Skin epidermis (tissue), 12 donors: ENCODE data around the gene UBE2J2.
A peak's percentile ranks its signal among the peaks of the same experiment; 100 is the strongest.

Experiments
- H3K27ac ChIP-seq, 21 experiments: fragments of 200-600 bp; sonication (generic) in 11 of 21; one replicate each; pipeline ENCODE4 v1.5.0; 2020; ENCODE audit warnings: mild to moderate bottlenecking in 3 of 21, inconsistent platforms in 2 of 21, moderate library complexity in 2 of 21
- H3K4me3 ChIP-seq, 7 experiments: fragments of 200-600 bp; sonication (generic) in 2 of 7; one replicate each; pipeline ENCODE4 v1.5.0; 2020; ENCODE audit warnings: inconsistent platforms in 2 of 7, mild to moderate bottlenecking in 2 of 7, moderate library complexity in 1 of 7

Gene UBE2J2

DNA sequence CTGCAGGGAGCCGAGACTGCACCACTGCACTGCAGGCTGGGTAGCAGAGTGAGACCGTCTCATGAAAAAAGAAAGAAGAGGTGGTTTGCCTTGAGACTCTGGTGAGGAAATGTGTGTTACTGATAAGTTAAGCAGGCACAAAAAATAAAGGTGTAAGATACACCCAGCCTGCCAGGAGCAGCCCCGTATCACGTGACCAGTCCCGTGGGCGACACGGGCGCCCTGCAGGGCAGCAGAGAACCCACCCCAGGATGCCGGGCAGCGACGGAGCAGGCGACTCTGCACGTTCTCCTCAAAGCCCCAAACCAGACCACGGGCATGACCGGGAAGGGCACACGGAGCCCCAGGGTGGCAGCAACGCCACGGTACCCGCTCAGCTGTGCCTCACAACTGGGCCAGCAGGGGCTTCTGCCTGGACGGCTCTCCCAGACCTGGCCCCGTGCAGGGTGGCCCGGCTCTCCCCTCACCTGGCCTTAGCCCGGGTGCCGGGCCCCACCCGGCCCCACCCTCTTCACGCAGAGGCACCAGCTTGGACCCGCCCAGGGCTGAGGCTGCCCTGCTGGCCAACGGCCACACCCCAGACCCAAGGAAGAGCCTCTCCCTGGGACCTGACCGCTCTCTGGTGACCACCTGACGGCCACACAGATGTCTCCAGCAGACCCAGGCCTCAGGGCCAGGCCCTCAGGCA lies 51.6 kb downstream of the UBE2J2 start:
- H3K27ac ChIP-seq: no peak overlapping the region

DNA sequence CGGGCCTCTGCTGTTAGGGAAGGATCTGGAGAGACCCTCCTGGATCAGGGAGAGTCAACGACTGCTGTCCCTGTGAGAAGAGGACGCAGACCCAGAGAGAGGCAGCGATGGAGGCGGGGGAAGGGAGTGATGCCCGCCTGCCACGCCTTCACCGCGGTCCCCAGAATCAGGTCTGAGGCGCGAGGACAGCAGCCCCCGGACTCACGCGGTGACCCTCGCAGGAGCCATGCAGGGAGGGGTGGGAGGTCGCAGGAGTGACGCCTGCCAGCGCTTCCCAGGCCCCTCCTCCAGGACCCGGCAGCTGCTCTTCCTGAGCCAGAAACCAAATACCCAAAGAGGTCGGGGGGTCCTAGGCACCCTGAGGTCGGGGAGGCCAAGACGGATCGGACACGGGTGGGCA lies 53.5 kb downstream of the UBE2J2 start:
- Histone ChIP-seq H3K27ac (peak overlapping the region in 1 of 21 experiments; percentile 47), H3K4me3 (no peak overlapping the region)

More for the DNA sequence above, 51.6 kb downstream of the UBE2J2 start:
- no peak overlapping the region for H3K4me3 ChIP-seq

DNA sequence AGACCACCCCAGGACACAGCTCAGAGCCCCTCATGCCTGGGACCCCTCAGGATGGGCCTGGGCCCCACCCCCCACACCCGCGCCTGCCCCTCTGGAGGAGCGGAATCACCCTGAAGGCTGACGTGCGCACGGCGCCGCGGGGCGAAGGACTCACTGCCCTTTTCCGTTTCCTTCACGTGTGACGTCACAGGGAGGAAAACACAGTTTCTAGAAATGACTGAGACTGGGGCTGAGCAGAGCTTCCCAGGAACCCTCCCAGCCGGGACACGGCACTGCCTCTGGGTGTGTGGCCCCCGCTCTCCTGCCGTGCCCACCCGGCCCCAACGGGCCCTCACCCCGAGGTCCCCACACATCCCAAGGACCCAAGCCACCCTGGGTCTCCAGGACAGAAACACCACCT lies 54.3 kb downstream of the UBE2J2 start:
- Histone ChIP-seq H3K4me3 (no peak overlapping the region), H3K27ac (peak overlapping the region in 9 of 21 experiments; percentile 7 to 67 (median 43))

DNA sequence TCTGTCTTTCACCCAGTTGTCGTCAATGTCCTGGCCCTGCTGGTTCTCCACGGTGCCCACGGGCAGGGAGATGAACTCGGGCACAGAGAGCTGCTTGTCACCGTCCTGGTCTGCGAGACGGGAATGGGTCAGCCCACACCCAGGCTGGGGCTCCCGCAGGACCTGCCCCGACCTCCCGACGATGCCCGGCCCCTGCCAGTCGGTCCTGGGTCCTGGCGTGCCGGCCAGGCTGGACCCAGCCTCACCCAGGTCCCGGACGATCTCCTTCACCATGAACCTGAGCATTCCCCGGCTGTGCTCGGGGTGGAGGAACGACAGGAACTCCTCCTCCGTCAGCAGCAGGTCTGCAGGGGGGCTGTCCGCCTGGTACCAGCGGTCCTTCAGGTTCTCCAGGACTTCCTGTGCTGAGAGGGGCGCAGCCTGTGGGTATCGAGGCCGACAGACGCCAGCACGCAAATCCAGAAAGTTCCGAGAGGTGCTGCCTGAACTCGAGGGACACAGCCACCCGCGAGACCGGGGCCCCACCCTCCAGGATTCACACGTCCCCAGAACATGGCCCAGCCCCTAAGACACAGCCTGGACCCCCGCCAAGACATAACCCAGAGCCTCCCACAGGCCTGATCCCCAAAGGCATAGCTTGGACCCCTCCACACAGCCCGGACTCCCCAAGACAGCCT lies 55.0 kb downstream of the UBE2J2 start:
- Histone ChIP-seq H3K4me3 (no peak overlapping the region), H3K27ac (peak overlapping the region in 6 of 21 experiments; percentile 8 to 67 (median 46))

DNA sequence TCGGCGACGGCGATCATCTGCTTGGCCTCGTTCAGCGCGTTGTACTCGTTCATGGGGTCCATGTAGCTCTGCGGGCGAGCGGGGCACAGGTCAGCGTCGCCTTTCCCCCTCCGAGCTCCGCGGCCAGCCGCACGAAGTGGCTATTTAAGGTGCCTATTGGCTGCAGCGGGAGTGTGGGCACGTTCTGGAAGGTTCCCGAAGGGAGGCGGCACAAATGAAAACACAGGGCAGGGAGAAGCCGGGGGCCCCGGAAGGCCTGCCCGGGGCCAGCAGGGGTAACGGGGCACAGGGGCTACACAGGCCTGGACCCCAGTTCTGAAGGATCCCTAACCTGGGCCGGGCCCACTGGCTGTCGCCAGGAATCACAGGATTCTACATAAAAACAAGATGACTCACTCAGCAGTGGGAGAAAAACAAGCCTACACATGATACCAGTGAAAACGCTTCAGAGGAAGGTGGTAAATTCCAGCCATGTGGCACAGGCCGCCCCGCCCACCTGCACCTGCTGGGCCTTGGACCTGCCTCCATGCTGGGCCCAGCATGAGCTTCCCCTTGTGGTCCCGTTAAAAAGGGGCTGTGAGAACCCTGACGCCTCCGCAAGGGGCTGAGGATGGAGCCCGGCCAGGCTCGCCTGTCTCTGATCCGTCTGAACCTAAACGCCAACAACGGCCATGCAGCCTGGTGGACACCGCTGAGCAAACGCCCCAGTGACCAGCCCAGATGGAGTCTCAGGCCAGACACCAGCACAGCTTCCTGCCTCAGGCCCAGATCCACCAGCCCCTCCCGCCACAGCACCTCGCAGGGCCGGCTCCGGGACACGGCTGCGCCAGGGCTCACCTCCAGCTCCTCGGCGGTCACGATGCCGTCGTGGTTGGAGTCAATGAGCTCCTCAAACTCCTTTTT lies 55.8 kb downstream of the UBE2J2 start:
- no peak overlapping the region for H3K4me3 ChIP-seq

DNA sequence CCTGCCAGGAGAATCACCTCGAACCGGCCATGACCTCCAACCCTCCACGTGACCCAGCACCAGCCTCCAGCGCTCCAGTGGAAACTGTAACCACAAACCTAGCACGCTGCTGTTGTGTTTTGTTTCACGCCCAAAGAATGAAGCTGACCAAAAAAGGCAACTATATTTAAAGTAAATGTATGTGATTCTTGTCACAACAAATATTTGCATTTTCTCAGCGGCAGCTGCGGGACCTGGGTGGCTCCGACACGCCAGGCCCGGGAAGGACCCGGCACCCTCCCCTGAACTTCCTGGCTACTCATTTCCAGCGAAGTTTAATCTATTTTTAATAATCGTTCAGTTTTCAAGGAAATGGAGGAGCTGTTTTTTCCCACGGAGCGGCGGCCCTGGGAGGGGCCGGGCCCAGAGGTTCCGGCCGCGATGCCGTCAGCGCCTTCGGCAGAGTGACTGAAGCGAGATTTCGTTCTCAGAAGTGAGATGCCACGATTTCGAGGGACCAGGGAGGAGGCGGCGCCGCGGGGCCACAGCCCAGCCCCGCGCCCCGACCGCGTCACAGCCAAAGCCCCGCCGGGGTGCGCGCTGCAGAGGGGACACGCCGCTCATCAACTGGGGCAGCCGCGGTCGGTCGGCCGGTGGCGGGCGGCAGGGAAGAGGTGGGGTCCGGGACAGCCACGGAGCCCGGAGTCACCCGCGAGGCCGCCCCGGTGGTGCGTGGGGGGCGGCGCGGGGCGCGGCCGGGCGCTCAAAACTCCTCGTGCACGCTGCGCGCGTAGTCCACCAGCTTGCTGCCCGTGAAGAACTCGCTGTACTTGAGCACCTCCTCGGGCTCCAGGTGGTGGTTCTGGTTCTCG lies 56.7 kb downstream of the UBE2J2 start:
- no peak overlapping the region for H3K4me3 ChIP-seq
- peak overlapping the region in 6 of 21 experiments; percentile 40 to 60 (median 56) for H3K27ac ChIP-seq

More for the DNA sequence above, 55.8 kb downstream of the UBE2J2 start:
- peak overlapping the region in 5 of 21 experiments; percentile 18 to 59 (median 52) for H3K27ac ChIP-seq

DNA sequence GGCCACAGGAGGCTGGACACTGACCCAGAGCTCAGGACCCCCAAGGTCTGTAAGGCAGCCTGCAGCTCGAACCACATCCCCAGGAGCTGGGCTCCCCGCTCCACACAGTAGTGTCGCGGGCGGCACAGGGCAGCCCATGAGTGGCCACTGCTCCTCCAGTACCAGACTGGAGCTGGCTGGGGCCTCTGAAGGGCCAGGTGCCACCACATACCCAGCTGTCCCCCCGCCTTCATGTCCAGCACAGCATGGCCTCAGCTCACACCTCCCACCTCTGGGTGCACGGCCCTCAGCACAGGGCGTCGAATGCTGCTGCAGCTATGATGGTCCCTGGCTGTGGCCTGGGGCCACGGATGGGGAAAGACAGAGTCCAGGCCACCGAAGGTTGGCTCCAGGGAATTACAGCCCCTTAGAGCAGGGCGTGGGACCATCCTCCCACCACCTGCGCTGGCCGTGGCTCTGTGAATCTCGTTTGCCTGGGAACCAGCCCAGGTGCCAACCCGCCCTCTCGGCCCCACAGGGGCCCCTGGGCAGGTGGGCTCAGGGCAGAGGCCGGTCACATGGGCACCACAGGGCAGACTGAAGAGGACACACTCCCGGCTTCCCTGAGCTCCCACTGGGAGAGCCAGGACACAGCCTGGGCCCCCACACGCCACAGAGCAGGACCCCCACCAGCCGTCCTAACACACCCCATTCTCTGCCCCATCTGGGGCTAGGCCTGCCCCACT lies 57.6 kb downstream of the UBE2J2 start:
- H3K27ac ChIP-seq: peak overlapping the region in 7 of 21 experiments; percentile 25 to 85 (median 49)
- no peak overlapping the region for H3K4me3 ChIP-seq

DNA sequence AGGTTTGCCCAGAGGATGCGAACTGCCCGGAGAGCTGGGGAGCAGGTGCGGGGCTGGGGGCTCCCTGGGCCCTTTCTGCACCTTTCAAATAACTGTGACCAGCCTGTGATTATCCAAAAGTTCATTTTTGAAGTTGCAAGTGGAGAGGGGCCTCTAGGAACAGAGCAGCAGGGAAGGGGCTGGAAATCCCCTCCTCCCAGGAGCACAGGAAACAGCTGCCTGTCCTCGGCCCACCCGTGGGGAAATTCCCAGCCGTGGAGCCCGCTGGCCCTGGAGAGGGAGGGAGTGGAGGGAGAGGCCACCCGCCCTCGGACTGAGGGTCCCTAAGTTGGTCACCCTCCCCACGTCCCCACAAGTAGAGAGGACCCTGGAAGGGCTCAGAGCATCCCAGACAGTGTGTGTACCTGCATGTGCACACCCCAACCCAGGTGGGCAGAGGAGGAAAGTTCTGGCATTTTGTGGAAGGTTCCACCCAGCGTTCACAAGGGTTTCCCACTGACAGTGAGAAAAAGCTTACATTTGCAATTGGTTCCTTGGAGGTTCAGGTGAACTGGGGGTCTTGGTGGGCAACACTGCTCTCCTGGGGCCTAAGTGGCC lies 58.5 kb downstream of the UBE2J2 start:
- Histone ChIP-seq H3K27ac (peak overlapping the region in 7 of 21 experiments; percentile 18 to 85 (median 60)), H3K4me3 (no peak overlapping the region)

DNA sequence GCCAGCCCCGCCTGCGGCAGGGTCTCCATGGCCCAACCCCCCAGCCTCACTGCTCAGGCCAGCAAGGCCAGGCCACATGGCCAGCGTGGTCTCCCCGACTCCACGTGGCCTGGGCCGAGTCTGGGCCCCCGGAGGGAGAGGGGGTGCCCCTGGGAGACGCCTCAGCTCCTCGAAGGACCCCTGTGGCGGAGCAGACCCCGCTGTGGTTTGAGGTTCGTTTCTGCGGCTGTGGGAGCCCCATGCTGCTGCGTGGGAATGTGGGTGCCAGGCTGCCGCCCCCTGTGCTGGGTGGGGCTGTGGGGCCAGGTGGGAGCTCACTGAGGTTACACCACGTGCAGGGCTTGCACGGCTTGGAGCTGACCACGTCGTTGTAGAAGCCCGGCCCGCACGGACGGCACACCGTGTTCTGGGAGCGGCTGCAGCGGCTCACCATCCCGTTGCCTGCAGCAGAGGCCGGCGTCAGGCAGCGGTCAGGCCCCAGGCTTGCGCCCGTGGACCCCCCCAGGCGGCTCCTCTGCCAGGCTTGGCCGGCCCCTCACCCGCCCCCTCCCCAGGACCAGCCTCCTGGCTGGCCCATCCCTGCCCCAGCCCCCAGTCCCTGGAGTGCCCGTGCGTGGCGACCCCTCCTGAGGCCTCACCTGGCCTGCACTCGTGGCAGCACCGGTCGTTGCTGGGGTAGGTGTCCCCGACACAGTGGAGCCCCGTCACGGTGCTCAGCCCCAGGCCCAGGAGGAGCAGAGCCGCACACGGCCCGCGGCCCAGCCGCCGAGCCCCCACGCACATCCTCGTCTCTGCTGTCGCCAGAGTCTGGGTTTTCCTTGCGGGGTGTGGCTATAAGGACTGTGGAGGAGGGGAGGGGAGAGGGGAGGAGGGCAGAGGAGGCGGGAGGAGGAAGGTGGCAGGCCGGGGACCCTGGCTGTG lies 60.0 kb downstream of the UBE2J2 start, which contains the start of gene TNFRSF4:
TSS of gene TNFRSF4 (minus strand) at position 809 of the 921 bp plus-strand sequence. CDS start at position 783, 26 bp downstream.
- H3K4me3 ChIP-seq: peak within 1 kb of the TSS; percentile 6 to 37 (median 18)
- peak within 1 kb of the TSS in 20 of 21 experiments; percentile 13 to 87 (median 64) for H3K27ac ChIP-seq

DNA sequence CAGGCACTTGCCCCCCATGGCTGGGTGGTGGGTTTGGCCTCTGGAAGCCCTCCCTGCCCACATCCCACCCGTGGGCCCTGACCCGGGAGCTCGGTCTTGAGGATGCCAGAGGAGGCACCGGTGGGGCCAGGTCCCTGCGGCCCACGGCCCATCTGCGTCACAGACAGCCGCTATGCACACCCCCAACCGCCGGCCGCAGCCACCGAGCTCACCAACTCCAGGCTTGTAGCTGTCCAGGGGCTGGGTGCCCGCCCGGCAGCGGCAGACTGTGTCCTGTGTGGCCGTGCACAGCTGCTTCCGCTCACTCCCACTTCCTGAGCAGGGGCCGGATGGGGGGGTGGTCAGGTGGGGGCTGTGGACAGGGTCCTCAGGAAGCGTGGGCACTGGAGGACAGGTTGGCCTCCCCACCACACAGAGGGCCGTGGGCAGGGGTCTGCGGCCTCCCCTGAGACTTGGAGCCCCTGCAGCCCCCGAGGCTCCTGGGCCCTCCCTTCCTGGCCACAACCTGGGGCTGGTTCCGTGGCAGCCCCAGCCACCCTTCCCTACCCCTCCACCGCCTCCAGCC lies 60.8 kb downstream of the UBE2J2 start:
- Histone ChIP-seq H3K4me3 (peak overlapping the region; percentile 6 to 37 (median 18)), H3K27ac (peak overlapping the region; percentile 7 to 87 (median 62))

DNA sequence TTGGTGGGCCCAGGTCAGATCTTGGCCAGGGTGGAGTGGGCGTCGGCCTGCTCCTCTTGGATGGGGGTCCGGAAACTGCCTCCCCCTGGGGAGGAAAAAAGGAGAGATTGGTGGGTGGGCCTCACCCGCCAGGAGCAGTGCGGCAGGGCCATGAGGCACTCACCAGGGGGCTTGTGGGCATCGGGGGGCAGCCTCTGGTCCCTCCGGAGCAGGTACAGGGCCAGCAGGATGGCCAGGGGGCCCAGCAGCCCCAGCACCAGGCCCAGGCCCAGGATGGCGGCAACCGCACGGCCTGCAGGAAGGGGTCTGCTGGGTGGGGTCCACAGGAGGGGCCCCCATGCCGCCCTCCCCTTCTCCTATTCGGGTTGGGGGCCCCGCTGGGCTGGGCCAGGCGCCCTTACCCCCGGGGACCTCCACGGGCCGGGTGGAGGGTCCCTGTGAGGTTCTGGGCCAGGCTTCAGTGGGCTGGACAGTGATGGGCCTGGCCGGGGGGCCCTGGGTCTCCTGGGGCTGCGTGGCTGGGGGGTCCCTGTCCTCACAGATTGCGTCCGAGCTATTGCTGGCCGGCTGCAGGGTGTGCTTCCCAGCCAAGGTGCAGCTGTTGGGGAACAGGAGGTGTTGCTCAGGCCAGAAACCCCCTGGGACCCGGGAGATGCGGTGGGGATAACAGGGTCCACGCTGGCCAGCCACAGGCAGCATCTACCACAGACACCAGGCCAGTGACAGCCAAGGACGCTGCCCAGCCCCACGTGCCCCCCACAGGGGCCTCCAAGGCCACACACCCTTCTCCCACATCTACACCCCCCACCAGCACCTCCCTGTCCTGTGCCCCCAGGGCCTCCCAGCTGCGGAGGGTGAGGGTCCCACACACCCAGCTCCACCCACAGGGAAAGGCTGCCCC lies 61.9 kb downstream of the UBE2J2 start:
- Histone ChIP-seq H3K27ac (peak overlapping the region in 18 of 21 experiments; percentile 13 to 87 (median 65)), H3K4me3 (peak overlapping the region in 4 of 7 experiments; percentile 6 to 37 (median 19))

DNA sequence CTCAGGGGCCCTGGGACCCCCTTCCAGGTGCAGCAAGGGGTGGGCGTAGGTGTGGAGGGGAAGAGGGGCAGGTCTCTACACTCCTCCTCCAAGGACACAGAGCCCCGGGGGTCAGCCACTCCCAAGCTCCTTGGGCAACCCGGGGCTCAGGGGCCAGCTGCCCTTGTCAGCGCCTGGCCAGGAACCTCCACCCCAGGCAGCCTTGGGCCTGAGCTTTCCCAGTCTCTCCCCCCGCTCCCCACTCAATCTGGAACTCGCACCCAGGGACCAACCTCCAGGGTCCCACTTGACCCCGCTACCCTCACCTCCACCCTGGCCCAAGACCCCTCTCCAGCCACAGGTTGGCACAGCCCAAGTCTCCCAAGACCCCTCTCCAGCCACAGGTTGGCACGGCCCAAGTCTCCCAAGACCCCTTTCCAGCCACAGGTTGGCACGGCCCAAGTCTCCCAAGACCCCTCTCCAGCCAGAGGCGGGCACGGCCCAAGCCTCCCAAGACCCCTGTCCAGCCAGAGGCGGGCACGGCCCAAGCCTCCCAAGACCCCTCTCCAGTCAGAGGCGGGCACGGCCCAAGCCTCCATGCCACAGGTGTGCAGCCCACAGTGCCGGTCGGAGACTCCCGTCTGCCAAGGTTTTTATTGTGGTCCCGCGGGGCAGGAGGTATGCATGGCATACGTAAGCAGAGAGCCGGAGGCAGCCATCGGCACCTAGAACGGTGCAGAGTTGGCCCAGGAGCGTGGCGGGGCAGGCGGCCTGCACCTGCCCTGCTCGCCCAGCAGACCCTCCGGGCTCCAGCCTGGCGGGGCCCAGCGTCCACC lies 62.7 kb downstream of the UBE2J2 start:
- no peak overlapping the region for H3K4me3 ChIP-seq
- H3K27ac ChIP-seq: no peak overlapping the region

DNA sequence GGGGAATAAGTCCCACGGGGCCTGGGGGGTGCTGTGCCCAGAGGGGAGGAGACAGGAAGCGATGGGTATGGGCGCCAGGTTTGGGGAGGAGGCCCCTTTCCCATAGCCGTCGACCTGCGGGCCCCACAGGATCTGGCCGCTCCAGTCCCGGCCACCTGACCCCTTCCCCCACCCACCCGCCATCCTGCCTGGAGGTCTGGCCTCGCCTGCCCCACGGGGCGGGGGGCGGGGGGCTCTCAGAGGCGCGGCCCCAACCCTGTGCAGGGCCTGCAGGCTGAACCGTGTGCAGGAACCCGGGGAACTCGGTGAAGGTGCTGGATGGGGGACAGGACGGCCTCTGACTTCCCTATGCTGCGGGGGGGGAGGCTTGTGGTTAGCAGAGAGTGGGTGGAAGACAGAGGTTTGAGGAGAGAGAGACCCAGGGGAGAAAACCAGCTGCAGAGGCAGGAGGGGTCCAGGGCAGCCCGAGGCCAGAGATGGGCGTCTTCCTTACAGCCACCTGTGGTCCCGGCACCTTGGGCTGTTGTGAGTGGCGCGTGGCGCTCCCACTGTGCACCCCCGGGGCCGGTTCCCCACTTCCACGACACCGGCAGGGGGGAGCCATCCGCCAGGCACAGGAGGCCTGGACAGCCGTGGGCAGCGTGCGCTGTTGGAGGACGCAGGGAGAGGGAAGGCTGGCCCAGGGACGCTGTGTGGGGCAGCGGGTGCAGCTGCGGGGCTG lies 64.8 kb downstream of the UBE2J2 start:
- H3K27ac ChIP-seq: peak overlapping the region in 17 of 21 experiments; percentile 3 to 89 (median 52)

DNA sequence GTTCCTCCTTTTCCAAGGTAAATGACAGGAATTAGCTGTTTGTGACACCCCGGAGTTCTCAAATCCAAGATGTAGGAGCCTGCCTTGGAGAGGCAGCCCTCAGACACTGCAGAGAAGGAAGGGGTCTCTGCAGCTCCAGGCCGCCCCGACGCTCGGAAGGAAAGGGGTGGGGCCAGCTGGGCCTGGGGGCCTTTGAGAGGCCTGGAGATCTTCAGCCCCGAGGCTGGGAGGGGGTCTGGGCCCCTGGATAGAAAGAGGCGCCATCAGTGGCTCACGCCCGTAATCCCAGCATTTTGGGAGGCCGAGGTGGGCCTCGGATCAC lies 66.1 kb downstream of the UBE2J2 start:
- Histone ChIP-seq H3K27ac (peak overlapping the region in 6 of 21 experiments; percentile 19 to 89 (median 69)), H3K4me3 (peak overlapping the region in 1 of 7 experiments; percentile 32)

More for the DNA sequence above, 64.8 kb downstream of the UBE2J2 start:
- H3K4me3 ChIP-seq: peak overlapping the region in 5 of 7 experiments; percentile 11 to 32 (median 22)
